ENCODE measurements around the gene RELN.

RELN gene

DNA sequence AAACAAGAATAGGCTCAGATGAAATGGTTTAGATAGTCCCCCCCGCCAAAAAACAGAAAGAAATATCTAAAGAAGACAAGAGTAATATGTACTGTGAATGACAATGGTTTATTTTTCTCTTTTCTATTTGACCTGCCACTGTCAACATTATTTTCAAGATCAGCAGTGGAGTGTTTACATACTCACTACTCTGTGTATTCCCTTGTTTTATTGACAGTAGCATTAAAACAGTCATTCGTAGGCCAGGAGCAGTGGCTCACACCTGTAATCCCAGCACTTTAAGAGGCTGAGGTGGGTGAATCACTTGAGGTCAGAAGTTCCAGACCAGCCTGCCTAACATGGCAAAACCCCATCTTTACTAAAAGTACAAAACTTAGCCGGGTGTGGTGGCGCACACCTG is 298.2 kb downstream of the RELN start:
- no peaks in the 10 kb centered on the region for H3K9me3 ChIP-seq (ENCODE audit: control insufficient read depth, insufficient read depth, low read length)
- no peaks in the 10 kb centered on the region for H3K36me3 ChIP-seq (ENCODE audit: insufficient read depth, low read length)
- no peaks in the 10 kb centered on the region for H3K4me1 ChIP-seq (ENCODE audit: insufficient read depth, low read length)
- no peak overlapping the region for H3K9ac ChIP-seq (ENCODE audit: low read depth, low read length)

- Histone ChIP-seq H3K36me3 (ENCODE audit: insufficient read depth, low read length) (no peaks in the 10 kb centered on the region), H3K9me3 (ENCODE audit: control insufficient read depth, insufficient read depth, low read length) (no peaks in the 10 kb centered on the region), H3K4me1 (ENCODE audit: insufficient read depth, low read length) (no peaks in the 10 kb centered on the region), H3K9ac (ENCODE audit: low read depth, low read length) (no peak overlapping the region)
Measured at GRCh38 chr7:103690242-103690974, 299.1 kb downstream of the RELN start.

- no peak overlapping the region for H3K9ac ChIP-seq (ENCODE audit: low read depth, low read length)
- no peaks in the 10 kb centered on the region for H3K36me3 ChIP-seq (ENCODE audit: insufficient read depth, low read length)
- H3K9me3 ChIP-seq (ENCODE audit: control insufficient read depth, insufficient read depth, low read length) = no peaks in the 10 kb centered on the region
- no peaks in the 10 kb centered on the region for H3K4me1 ChIP-seq (ENCODE audit: insufficient read depth, low read length)
Measured at GRCh38 chr7:103689255-103689654, 300.2 kb downstream of the RELN start.

DNA sequence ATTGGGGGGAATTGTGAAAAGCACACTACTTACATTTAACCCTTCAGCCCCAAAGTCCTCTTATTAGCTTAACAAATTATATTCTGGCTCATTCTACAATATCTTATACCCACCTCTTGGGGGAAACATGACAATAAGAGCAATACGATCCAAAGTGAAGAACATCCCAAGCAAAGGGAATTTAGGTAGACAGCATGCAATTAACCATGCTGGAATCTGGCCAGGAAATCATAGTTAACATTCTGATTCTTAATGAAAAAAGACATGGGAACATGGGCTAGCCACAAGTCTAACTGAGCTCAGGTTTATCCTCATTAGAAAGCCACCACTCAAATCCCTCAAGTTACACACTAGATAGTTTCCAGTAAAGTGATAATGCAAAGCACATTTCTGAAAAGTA is 301.5 kb downstream of the RELN start:
- Histone ChIP-seq H3K9me3 (ENCODE audit: control insufficient read depth, insufficient read depth, low read length) (no peaks in the 10 kb centered on the region), H3K36me3 (ENCODE audit: insufficient read depth, low read length) (no peaks in the 10 kb centered on the region), H3K9ac (ENCODE audit: low read depth, low read length) (no peak overlapping the region), H3K4me1 (ENCODE audit: insufficient read depth, low read length) (no peaks in the 10 kb centered on the region)

DNA sequence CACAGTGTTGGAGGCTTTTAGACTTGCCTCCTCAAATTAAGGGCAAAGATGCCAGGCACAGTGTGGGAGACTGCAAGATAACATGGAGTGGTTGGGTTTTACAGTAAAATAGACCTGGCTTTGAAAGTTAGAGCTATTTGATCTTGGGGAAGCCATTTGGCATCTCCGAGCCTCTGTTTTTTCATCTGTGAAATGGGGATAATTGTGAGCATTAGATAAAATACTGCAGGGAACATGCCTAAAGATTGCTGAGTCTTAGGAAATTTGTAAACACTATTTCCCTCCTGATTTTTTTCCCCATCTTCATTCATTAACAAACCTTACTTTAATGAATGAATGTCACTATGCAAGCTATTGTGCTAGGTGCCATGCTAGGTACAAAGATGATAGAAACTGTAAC is 302.2 kb downstream of the RELN start:
- H3K9me3 ChIP-seq (ENCODE audit: control insufficient read depth, insufficient read depth, low read length) = no peaks in the 10 kb centered on the region
- no peaks in the 10 kb centered on the region for H3K4me1 ChIP-seq (ENCODE audit: insufficient read depth, low read length)
- H3K36me3 ChIP-seq (ENCODE audit: insufficient read depth, low read length) = no peaks in the 10 kb centered on the region
- no peak overlapping the region for H3K9ac ChIP-seq (ENCODE audit: low read depth, low read length)

DNA sequence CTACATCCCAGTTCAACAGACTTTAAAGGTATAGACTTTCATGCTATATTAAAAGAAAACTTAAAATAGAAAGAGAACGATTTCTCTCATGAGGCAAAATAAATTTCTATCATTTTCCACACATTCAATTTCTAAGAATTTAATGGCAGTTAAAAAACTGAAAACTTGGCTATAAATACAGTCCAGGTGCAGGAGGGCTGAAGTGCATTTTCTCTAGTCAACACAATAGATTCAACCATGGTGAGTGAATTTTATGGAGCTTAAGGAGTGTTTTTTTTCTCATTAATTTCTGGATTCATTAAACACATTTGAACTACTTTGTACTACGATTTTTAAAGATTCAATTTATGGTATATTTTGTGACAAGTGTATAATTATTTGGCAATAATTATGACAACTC is 302.7 kb downstream of the RELN start:
- no peaks in the 10 kb centered on the region for H3K36me3 ChIP-seq (ENCODE audit: insufficient read depth, low read length)
- H3K9me3 ChIP-seq (ENCODE audit: control insufficient read depth, insufficient read depth, low read length) = no peaks in the 10 kb centered on the region
- H3K4me1 ChIP-seq (ENCODE audit: insufficient read depth, low read length) = no peaks in the 10 kb centered on the region
- H3K9ac ChIP-seq (ENCODE audit: low read depth, low read length) = no peak overlapping the region

GRCh38 chr7:103686064-103686463 is 303.4 kb downstream of the RELN start:
- H3K4me1 ChIP-seq (ENCODE audit: insufficient read depth, low read length) = no peaks in the 10 kb centered on the region
- H3K9me3 ChIP-seq (ENCODE audit: control insufficient read depth, insufficient read depth, low read length) = no peaks in the 10 kb centered on the region
- no peaks in the 10 kb centered on the region for H3K36me3 ChIP-seq (ENCODE audit: insufficient read depth, low read length)
- H3K9ac ChIP-seq (ENCODE audit: low read depth, low read length) = no peak overlapping the region

DNA sequence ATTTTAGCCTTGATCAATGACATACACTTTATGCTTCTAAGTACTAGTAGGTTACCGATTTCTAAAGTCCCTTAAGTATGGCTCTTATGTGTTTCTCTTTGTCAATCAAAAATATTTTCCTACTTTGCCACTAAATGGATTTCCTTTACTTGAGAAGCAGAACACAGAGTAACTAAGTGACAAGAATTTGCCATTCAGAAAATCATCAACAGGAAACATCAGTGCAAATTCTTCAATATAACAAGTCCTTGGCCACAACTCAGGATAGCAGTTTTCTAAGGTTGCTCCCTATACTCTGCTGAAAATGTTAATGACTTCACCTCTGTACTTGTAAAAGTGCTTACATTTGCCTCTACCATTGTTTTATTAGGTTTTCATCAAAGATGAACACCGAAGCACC is 303.8 kb downstream of the RELN start:
- H3K36me3 ChIP-seq (ENCODE audit: insufficient read depth, low read length) = no peaks in the 10 kb centered on the region
- no peaks in the 10 kb centered on the region for H3K4me1 ChIP-seq (ENCODE audit: insufficient read depth, low read length)
- H3K9me3 ChIP-seq (ENCODE audit: control insufficient read depth, insufficient read depth, low read length) = no peaks in the 10 kb centered on the region
- no peak overlapping the region for H3K9ac ChIP-seq (ENCODE audit: low read depth, low read length)

DNA sequence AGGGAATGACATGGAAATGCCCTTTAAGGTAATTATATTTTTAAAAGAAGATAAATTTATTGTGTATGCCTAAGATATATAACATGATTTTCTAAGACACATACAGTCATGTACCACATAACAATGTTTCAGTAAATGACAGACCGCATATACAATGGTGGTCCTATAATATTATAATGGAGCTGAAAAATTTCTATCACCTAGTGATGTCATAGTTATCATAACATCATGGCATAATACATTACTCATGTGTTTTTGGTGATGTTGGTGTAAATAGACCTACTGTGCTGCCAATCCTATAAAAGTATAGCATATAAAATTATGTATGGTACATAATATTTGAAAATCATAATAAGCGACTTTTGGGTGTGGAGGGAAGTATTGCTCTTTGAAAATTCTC is 306.1 kb downstream of the RELN start:
- Histone ChIP-seq H3K4me1 (ENCODE audit: insufficient read depth, low read length) (no peaks in the 10 kb centered on the region), H3K36me3 (ENCODE audit: insufficient read depth, low read length) (no peaks in the 10 kb centered on the region), H3K9ac (ENCODE audit: low read depth, low read length) (no peak overlapping the region), H3K9me3 (ENCODE audit: control insufficient read depth, insufficient read depth, low read length) (no peaks in the 10 kb centered on the region)

- Histone ChIP-seq H3K9me3 (ENCODE audit: control insufficient read depth, insufficient read depth, low read length) (no peaks in the 10 kb centered on the region), H3K4me1 (ENCODE audit: insufficient read depth, low read length) (no peaks in the 10 kb centered on the region), H3K9ac (ENCODE audit: low read depth, low read length) (no peak overlapping the region)
Measured at GRCh38 chr7:103680161-103681144, 309.0 kb downstream of the RELN start.

DNA sequence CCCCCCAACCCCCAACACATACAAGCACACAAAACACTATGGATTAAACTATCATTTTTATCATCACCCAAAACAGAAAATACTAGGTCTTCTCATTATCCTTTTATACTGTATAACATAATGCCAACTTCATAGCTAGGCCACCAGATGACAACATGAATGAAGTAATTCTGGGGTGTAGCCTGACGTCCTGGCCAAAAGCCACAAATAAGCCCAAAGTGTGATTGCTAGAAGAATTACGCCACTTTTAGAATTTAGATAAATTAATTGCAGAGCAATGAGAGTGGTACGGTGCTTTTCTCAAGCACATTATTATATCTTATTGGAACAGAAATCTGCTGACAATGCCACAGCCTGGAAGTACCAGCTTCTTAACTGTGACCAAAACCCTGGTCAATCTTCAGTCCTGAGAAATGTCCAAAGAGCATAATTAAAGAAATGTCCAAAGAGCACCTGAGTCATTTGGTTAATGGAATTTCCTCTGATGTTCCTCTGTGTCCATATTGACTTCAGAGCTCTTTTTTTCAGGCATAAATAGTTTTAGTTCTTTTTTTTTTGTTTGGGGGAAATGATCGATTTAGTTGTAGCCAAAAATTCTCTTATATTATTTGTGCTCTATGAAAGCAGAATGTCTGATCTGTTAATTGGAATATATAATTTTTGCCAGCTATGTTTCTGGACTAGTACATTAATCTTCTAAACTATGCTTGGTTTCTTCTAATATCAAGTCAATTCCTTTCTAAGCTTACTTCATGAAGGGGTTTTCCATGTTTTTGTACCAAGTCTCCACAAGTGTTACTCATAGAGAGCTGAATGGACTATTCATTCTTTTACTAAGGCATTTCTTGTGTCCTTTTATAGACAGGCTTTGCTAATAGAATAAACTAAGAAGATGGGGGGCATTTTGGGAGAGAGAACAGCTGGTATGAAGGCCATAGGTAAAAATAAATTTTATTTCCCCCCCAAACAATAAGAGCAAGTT is 310.0 kb downstream of the RELN start:
- Histone ChIP-seq H3K9me3 (ENCODE audit: control insufficient read depth, insufficient read depth, low read length) (no peaks in the 10 kb centered on the region), H3K4me1 (ENCODE audit: insufficient read depth, low read length) (no peaks in the 10 kb centered on the region), H3K9ac (ENCODE audit: low read depth, low read length) (no peak overlapping the region), H3K36me3 (ENCODE audit: insufficient read depth, low read length) (no peaks in the 10 kb centered on the region)

More at GRCh38 chr7:103680161-103681144, 309.0 kb downstream of the RELN start:
- H3K36me3 ChIP-seq (ENCODE audit: insufficient read depth, low read length) = no peaks in the 10 kb centered on the region

- Histone ChIP-seq H3K4me1 (ENCODE audit: insufficient read depth, low read length) (no peaks in the 10 kb centered on the region), H3K9ac (ENCODE audit: low read depth, low read length) (no peak overlapping the region), H3K9me3 (ENCODE audit: control insufficient read depth, insufficient read depth, low read length) (no peaks in the 10 kb centered on the region), H3K36me3 (ENCODE audit: insufficient read depth, low read length) (no peaks in the 10 kb centered on the region)
Measured at GRCh38 chr7:103668279-103668941, 321.0 kb downstream of the RELN start.

GRCh38 chr7:103666326-103666725 is 323.1 kb downstream of the RELN start:
- Histone ChIP-seq H3K9me3 (ENCODE audit: control insufficient read depth, insufficient read depth, low read length) (no peaks in the 10 kb centered on the region), H3K36me3 (ENCODE audit: insufficient read depth, low read length) (no peaks in the 10 kb centered on the region), H3K4me1 (ENCODE audit: insufficient read depth, low read length) (no peaks in the 10 kb centered on the region), H3K9ac (ENCODE audit: low read depth, low read length) (no peak overlapping the region)

Measured in ES-I3 (cell line).